G401 (cell line): ENCODE measurements around the gene NEK6. TPM values are rescaled to one million over a fixed set of nuclear protein-coding genes. Genes with fewer than 3 reads are reported as not detected.

Experiments used
- DNase-seq: peaks from one replicate; pipeline ENCODE4 v3.0.0-alpha.2; 2015; ENCODE audit warnings: low spot score
- in situ Hi-C: cut with HindIII; loops from 2 replicates; pipeline ENCODE4 v1.10.0; 2016; ENCODE audit warnings: low sequenced_read_pairs, mixed read lengths
- total RNA-seq: library from RNA; depleted of rRNA; stranded (reverse); fragments of >200 nt; shearing (Covaris generic); gene quantifications from 2 replicates; pipeline ENCODE4 v1.2.3, GENCODE V29; 2014; rRNA removed

Gene NEK6
- total RNA-seq, 1 experiment from 2014 or later: 41.2 TPM

DNA sequence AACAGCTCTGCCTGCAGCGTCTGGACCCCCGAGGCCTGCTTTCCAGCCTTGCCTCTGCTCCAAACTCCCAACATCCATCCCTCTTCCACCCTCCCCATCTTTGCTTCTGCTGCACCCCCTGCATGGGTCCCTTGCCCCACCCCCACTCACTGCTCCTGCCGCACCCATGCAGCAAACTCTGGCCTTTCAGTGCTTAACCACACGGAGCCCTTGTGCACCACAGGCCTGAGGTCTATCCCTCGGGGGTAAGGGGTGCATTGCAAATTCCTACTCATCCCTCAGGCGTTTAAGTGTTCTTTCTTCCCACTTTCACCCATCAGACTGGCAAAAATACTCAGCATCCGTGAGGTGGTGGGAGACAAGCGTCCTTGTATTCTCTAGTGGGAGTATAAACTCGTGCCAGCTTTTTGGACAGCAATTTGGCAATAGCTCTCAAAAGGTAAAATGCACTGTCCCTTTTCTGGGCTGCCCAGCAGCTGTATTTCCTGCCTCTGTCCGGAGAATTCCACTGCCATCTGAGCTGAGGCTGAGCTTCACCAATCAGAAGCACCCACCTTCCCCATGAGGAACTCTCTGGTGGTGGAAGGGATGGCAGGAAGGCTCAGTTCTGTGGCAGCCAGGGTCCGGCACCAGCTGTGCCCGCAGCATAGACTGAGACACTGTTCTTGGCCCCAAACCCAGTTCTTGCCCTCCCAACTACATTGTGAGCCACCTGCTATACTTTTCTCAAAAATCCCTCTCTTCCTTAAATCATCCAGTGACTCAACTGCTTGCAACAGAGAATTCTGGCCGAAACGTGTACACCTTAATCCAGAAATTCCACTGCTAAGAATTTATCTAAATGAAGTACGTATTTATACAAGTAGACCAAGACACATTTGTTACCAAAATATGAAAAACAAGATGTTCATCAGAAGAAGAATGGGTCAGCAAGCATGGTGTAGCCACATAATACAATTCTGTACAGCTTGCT lies 142.5 kb downstream of the NEK6 start:
- in situ Hi-C loops: no loop called here
- no peak for DNase-seq

Other genes with a start within 250 kb of the NEK6 start
- 31.6 and 36.9 TPM in 2 replicates for gene LHX2, start 246.2 kb upstream of the NEK6 start, total RNA-seq
- 163 and 196 TPM in 2 replicates for gene PSMB7, start 157.5 kb downstream of the NEK6 start, total RNA-seq
- not detected in 2 replicates for gene ADGRD2, start 192.5 kb downstream of the NEK6 start, total RNA-seq
- 0.54 and 0.55 TPM in 2 replicates for gene NR5A1, start 249.4 kb downstream of the NEK6 start, total RNA-seq